Measurements from ENCODE around the gene HGF. TPM values are rescaled to one million over a fixed set of nuclear protein-coding genes. Genes with fewer than 3 reads are reported as not detected.

HGF gene
- total RNA-seq, 1 donor from 2014 or later, result 0.14 TPM

DNA sequence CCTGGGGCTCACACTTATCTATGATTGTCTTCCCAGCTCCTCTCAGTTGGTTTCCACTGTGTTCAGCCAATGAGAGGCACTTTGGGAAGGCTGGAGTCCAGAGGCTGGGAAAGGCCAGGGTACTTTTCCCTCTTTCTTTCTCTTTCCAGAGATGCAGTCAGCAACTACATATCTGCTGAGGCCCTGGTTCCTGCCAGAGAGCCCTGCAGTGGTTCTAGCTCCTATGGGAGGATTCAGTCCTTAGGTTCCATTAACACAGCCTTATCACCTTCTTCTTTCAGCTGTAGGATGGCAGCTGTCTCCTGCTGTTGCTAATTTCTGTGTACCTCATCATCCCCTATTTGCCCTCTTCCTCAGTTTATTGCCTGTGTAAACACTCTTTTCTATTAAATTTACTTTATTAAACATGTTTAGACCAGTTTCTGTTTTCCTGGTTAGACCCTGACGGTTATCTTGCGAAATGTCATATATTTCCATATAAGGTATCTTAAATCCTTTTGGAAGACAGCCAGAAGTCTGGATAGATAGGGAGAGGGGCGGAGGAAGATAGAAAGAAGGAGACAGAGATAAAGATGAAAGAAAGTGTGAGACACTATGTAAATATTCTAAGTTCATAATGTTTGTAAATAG lies 100.3 kb downstream of the HGF start:
- no peak for DNase-seq (ENCODE audit: low read depth, low spot score)
- Mint-ChIP-seq H3K27ac (ENCODE audit: unreplicated experiment) (no peak overlapping the region), H3K4me3 (no peak overlapping the region), H3K27me3 (ENCODE audit: low read depth) (no peaks in the 10 kb centered on the region), H3K4me1 (peaks cover 29% of the 10 kb centered on the region), H3K36me3 (ENCODE audit: low read depth) (no peaks in the 10 kb centered on the region), H3K9me3 (peaks cover 2% of the 10 kb centered on the region)
- TF ChIP-seq, protein P1, sequence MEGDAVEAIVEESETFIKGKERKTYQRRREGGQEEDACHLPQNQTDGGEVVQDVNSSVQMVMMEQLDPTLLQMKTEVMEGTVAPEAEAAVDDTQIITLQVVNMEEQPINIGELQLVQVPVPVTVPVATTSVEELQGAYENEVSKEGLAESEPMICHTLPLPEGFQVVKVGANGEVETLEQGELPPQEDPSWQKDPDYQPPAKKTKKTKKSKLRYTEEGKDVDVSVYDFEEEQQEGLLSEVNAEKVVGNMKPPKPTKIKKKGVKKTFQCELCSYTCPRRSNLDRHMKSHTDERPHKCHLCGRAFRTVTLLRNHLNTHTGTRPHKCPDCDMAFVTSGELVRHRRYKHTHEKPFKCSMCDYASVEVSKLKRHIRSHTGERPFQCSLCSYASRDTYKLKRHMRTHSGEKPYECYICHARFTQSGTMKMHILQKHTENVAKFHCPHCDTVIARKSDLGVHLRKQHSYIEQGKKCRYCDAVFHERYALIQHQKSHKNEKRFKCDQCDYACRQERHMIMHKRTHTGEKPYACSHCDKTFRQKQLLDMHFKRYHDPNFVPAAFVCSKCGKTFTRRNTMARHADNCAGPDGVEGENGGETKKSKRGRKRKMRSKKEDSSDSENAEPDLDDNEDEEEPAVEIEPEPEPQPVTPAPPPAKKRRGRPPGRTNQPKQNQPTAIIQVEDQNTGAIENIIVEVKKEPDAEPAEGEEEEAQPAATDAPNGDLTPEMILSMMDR (conservative IDR thresholded peaks at IDR 0.05), result no peak

DNA sequence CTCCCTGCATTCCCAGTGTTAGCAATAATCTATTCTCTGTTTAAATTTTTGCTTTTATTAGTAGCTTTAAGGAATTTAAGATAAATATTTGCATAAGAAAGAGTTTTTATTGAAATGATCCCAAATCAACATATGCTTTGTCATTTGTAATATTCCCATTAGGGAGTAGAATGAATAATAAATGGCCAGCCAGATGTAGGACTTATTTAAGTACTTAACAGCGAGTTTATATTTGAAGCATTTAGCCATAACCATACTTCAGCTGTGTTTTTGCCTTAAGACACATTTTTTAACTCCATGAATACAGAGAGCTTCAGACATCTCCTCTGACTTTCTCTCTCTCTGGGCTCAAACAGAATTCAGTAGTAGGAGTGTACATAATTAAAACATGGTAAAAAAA lies 103.6 kb downstream of the HGF start:
- H3K27me3 Mint-ChIP-seq (ENCODE audit: low read depth), result no peaks in the 10 kb centered on the region
- H3K9me3 Mint-ChIP-seq, result peaks cover 2% of the 10 kb centered on the region
- H3K4me1 Mint-ChIP-seq, result peaks cover 14% of the 10 kb centered on the region
- H3K36me3 Mint-ChIP-seq (ENCODE audit: low read depth), result no peaks in the 10 kb centered on the region
- TF ChIP-seq, protein P1 (conservative IDR thresholded peaks at IDR 0.05), result no peak
- no peak for DNase-seq (ENCODE audit: low read depth, low spot score)
- H3K4me3 Mint-ChIP-seq, result no peak overlapping the region
- no peak overlapping the region for H3K27ac Mint-ChIP-seq (ENCODE audit: unreplicated experiment)

DNA sequence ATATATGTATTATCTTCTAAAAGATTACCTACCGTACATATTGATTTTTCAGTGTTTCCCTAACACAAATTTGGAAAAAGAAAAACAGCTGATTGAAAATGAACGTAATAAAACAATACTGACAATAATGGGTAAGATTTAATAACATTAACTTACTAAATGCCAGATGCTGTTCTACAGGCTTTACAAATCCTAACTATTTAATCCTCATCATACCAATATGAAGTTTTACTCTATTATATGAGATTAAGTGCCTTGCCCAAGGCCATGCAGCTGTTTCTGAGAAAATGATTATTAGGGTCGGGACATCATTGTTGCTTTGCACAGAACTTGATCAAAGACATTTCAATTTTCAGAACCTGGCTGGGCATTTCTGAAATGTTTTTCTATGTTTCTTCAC lies 104.6 kb downstream of the HGF start:
- Mint-ChIP-seq H3K36me3 (ENCODE audit: low read depth) (no peaks in the 10 kb centered on the region), H3K4me3 (no peak overlapping the region), H3K27ac (ENCODE audit: unreplicated experiment) (no peak overlapping the region), H3K27me3 (ENCODE audit: low read depth) (no peaks in the 10 kb centered on the region), H3K4me1 (peaks cover 14% of the 10 kb centered on the region), H3K9me3 (peaks cover 2% of the 10 kb centered on the region)
- TF ChIP-seq, protein P1 (conservative IDR thresholded peaks at IDR 0.05), result no peak
- no peak for DNase-seq (ENCODE audit: low read depth, low spot score)

DNA sequence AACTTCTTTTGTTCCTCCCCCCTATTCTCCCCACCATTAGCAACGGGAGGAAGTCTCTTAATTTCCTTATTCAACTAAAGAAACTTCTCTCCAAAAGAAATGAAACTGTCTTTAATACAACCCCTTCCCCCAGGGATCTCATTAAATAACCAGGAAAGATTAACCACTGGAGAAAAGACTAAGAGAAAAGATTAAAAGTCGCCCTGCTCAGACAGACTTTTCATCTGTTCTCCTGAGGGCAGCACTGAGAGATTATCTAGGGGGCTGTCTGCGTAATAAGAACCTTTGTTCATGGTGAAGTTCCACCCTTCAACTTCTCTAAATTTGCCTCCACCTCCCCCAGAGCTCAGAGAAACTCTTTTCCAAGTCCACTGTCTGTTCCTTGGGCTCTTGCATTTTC lies 105.5 kb downstream of the HGF start:
- peaks cover 14% of the 10 kb centered on the region for H3K4me1 Mint-ChIP-seq
- DNase-seq (ENCODE audit: low read depth, low spot score), result no peak
- TF ChIP-seq, protein P1 (conservative IDR thresholded peaks at IDR 0.05), result no peak
- no peak overlapping the region for H3K4me3 Mint-ChIP-seq
- no peaks in the 10 kb centered on the region for H3K36me3 Mint-ChIP-seq (ENCODE audit: low read depth)
- H3K9me3 Mint-ChIP-seq, result peaks cover 2% of the 10 kb centered on the region
- H3K27ac Mint-ChIP-seq (ENCODE audit: unreplicated experiment), result no peak overlapping the region
- H3K27me3 Mint-ChIP-seq (ENCODE audit: low read depth), result no peaks in the 10 kb centered on the region

DNA sequence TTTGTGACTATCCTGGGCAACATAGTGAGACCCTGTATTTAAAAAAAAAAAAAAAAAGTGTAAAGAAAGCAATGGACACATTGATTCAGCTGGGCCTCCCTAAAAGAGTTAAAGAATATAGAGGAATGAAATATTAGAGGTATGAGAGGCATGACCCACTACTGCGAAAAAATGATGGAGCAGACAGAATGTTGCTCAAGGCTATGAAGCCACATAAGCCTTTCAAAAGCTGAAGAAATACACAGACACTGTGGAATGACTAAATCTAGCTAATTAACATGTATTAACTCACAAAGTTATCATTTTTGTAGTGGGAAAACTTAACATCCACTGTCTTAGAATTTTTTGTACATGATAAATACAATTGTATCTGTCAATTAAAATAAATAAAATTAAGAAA lies 107.3 kb downstream of the HGF start:
- H3K27ac Mint-ChIP-seq (ENCODE audit: unreplicated experiment), result no peak overlapping the region
- peaks cover 14% of the 10 kb centered on the region for H3K4me1 Mint-ChIP-seq
- H3K9me3 Mint-ChIP-seq, result peaks cover 2% of the 10 kb centered on the region
- no peak overlapping the region for H3K4me3 Mint-ChIP-seq
- H3K27me3 Mint-ChIP-seq (ENCODE audit: low read depth), result no peaks in the 10 kb centered on the region
- DNase-seq (ENCODE audit: low read depth, low spot score), result no peak
- H3K36me3 Mint-ChIP-seq (ENCODE audit: low read depth), result no peaks in the 10 kb centered on the region
- TF ChIP-seq, protein P1 (conservative IDR thresholded peaks at IDR 0.05), result no peak

Data from neural crest cell (in vitro differentiated cells).